KBM-7 (cell line): ENCODE results near the gene SSX2IP.
"Not testable (repeated sequence)": the region's sequence is repeated elsewhere in the genome, so short reads cannot be mapped to it uniquely, and the experiment has no call there.

Experiments used
- DNase-seq: peaks from one replicate; pipeline ENCODE4 v3.0.0-alpha.2; 2015
- in situ Hi-C: fragments of 300-500 bp; cut with MboI; formaldehyde crosslinking; loops from 2 replicates; pipeline ENCODE4 v1.14.3; 2020; ENCODE audit warnings: low sequenced_read_pairs, low pct_unique_long_range_greater_than_20kb, mixed read lengths

SSX2IP gene

DNA sequence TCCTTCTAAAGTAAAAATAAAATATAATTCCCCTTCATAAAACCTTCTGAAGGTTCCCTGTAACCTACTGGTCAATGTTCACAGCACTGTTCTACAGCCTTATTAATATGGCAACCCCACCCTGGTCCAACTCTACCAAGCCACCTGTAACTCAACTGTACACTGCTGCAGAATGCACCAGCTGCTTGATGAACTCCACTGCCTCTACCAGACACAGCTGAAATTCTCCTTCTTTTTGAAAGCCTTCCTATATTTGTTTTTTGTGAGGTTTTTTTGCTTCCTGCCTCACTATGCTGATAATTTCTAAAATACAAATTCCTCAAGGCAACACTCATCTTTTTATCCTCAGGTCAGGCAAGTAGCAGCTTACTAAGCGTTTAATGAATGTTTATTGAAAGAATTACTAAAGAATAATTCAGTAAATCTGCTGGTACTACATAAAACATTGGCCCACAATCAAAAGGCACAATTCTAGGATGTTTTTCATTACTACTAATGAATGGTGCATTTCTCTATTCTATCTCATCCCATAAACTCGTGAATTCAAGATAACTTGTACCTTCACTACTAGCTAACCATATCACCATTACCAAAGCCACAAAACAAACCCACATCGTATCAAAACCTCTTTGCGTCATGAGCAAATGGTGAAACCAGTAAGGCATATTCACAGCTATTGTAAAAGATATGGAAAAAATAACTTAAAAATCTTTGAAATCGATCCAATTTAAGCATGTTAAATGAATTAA, 2.4 kb downstream of the SSX2IP start:
- DNase-seq, result no peak
- in situ Hi-C loops, result no loop called here

DNA sequence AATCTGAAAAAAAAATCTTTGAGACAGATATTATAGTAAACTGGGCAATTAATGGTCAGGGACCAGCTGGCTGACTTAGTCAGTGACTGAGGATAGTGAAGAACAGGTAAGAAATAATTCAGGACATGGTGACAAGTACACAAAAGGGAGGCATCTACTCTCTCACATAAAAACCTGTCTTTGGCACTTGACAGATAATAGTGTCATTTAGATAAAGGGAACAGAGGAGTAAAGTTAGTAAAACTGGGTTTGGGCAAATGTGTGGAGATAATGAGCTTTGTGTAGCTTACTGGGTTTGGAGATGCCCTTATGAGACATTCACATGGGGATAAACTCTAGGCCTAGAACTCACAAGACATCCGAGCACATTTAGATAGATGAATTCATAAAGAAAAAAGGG, 4.0 kb downstream of the SSX2IP start:
- DNase-seq, result no peak
- in situ Hi-C loops, result no loop called here

GRCh38 chr1:84683508-84683907, 6.8 kb downstream of the SSX2IP start:
- no peak for DNase-seq
- in situ Hi-C loops, result no loop called here

DNA sequence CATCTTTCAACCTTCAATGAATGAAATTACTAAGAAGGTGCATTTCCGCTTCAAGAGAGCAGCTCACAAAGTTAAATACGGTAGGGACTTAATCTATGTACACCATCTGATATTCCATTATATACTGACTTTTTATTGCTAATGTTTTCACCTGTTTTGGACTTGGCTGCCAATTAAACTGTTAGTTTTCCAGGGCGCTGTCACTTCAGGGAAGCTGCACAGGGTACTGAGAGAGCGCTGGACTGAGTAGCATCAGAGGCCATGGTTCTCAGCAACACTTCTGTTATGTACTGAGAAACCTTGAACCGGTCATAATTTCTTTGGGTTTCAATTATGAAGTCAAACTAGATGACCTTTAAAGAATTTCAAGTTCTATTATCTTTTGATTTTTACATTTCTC, 8.2 kb downstream of the SSX2IP start:
- DNase-seq, result no peak

GRCh38 chr1:84677415-84678099, 12.7 kb downstream of the SSX2IP start:
- DNase-seq, result no peak
- in situ Hi-C loops, result no loop called here

More for the DNA sequence above, 8.2 kb downstream of the SSX2IP start:
- in situ Hi-C loops, result no loop called here

DNA sequence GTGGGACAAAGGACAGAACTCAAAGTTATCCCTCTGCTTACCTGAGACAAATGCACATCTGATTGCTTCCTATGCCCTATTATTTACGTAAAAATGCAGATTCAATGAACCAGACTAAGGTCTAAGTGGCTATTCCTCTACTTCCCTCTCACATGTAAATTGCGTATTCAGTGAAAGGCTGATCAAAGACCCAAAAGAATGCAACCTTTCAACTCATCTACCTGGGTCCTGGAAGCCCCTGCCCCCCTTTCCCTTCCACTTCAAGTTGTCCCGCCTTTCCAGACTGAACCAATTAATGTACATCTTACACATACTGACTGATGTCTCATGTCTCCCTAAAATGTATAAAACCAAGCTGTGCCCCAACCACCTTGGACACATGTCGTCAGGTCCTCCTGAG, 14.6 kb downstream of the SSX2IP start:
- no peak for DNase-seq
- in situ Hi-C loops, result no loop called here

DNA sequence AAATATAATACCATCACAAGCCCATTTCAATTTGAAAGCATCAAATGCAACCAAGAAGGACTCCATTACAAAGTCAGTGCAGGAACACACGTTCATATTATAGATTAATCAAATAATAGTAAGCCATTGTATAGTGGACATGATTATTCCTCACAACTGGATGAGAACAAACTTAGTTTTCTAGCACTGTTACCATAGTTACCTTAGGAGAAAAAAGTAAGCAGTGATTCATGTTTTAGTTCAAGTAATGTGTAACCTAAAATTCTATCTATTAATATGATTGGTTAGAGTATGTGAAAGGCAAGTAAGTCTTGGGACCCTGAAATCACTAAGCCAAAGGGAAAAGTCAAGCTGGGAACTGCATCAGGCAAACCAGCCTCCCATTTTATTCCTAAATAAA, 15.2 kb downstream of the SSX2IP start:
- in situ Hi-C loops, result no loop called here
- DNase-seq, result no peak

GRCh38 chr1:84674705-84675104, 15.6 kb downstream of the SSX2IP start:
- DNase-seq, result no peak
- in situ Hi-C loops, result no loop called here

DNA sequence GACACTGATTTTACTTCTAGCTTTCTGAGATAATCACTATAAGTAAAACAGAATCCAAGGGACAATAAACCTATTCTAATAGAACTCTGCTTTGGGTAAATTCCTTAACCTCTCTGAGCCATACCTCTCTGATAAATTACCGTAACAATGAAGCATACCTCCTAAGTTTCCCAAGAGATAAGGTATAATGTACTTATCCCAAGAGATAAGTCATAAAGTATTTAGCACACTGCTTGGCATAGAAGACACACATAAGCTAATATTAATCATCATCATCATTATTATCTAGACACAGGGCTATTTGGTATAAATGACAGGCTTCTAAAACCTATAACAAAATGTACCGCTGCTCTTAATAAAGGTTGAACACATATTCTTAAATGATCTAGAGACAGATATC, 16.2 kb downstream of the SSX2IP start:
- no peak for DNase-seq
- in situ Hi-C loops, result no loop called here

DNA sequence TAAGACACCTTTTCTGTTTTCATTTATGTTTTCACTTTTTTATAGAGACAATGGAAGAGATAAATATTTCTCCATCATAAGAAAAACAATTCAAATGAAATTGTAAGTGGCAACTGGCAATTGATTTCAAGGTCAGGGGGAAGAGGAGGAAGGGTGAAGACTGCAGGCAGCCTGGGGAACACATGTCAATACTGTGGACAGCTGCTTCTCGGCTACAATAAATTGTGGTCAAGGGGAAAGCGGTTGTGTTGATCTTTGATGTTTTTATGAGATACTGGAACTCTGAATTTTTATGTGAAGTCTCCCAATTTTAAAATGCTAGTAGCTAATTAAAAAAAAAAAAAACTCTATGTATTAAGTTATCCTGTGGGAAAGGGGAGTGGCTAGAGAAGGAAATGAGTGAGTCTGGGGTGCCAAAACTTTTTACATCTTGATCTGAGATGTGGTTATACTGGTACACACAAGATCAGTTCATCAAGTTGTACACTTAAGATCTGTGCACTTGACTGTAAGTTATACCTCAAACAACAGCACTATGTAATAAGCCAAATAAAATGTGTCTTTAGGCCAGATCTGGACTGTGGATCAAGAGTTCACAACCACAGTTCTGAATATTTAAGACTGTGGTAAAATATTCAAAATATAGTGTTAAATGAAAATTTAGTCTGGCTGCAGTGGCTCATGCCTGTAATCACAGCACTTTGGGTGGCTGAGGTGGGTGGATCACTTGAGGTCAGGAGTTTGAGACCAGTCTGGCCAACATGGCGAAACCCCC, 18.0 kb downstream of the SSX2IP start:
- peak; percentile 16 for DNase-seq
- in situ Hi-C loops, result no loop called here

- no peak for DNase-seq
- in situ Hi-C loops, result no loop called here
Observed at GRCh38 chr1:84669831-84670230, 20.4 kb downstream of the SSX2IP start.

DNA sequence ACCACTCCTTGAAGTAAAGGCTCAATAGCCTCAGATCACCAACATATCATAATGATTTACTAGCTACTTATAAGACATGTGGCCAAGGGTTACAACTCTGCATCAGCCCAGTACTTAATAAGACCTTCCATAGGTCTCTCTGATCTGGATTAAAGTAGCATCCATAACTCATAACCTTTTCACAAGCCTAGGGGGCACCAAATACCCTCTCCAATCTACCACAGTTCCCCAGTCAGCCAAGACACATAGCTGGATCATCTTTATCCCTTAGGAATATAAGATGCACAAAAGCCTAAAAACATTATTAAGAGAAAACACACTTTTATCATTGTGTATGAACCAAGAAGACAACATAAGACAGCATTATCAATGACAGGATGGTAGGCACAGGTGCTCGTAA, 22.1 kb downstream of the SSX2IP start:
- in situ Hi-C loops, result no loop called here
- DNase-seq, result peak; percentile 54

DNA sequence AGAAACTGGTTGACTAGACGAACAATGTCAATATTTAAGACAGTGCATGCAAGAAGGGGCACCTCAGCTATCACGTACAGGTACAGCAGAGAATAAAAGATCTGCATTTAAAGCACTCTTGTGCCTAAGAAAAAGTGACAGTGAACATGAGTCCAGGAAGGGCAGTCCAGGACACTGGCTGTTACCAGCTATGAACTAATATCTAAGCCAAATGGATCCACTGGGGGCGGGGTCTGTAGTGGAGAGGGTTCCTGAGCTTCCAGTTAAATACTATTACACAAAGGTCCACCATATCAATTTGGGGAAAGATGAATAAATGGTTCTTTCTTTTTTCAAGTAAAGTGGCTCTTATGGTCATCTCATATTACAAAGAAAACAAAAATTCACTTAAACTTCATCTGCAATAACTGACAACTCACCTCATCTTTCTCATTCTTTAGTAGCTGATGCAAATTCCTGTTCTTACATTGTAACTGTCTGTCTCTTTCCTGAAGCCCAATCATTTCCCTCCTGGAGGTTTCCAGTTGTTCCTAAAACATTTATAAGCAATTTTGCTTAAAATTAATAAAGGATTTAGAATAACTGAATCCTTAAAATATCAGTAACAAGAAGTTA, 24.5 kb downstream of the SSX2IP start:
- no peak for DNase-seq
- in situ Hi-C loops, result no loop called here

GRCh38 chr1:84653130-84653677, 37.1 kb downstream of the SSX2IP start:
- in situ Hi-C loops, result no loop called here
- DNase-seq, result no peak

DNA sequence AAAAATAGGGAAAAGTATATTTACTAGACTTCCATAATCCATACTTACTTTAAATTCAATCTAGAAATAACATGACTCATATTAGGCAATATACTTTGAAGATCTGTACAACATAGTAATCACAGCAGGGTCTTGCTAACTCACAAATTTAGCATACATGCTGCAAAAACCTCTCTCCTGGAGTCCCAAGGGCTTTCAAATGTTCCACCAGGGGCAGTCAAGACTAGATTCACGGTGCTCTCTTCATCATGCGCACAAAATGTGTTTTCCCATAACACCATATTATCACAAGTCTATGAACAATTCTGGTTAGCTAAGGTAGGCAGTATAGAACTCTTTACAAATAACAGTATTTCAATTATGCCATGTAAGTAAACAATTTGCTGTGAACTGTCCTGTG, 45.8 kb downstream of the SSX2IP start:
- in situ Hi-C loops, result no loop called here

DNA sequence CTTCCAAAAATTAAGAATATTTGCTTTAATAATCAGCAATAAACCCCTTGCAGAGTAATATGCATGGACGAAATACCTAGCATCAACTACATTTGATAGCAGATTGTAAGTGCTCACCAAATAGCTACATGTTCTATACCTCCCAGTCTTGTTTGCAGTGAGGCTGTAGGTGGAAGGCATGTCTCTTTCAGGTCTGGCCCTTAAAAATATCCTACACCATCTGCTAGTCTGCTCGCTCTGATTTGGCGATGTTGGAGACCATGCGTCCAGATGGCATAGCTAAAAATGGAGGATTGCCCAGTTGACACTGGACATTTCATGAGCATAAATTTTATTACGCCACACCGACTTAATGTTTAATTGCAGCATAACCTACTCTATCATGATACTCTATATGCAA, 47.1 kb downstream of the SSX2IP start:
- no peak for DNase-seq
- in situ Hi-C loops, result no loop called here

More for the DNA sequence above, 45.8 kb downstream of the SSX2IP start:
- no peak for DNase-seq

GRCh38 chr1:84642774-84643173, 47.5 kb downstream of the SSX2IP start:
- in situ Hi-C loops, result no loop called here
- DNase-seq, result no peak

GRCh38 chr1:84639731-84640130, 50.5 kb downstream of the SSX2IP start:
- in situ Hi-C loops, DNase-seq: not testable (repeated sequence)

- in situ Hi-C loops, result no loop called here
- DNase-seq, result no peak
Observed at GRCh38 chr1:84635429-84635828, 54.8 kb downstream of the SSX2IP start.
